Subcutaneous abdominal adipose tissue (tissue), 5 donors: ENCODE measurements around the gene DNAJC3.
"Not testable (repeated sequence)": the region's sequence is repeated elsewhere in the genome, so short reads cannot be mapped to it uniquely, and the experiment has no call there.

Source experiments
- H3K27ac ChIP-seq: one replicate; pipeline ENCODE4 v1.7.0; 2013; ENCODE audit warnings: low read depth, mild to moderate bottlenecking, inconsistent platforms, low read length, moderate library complexity
- H3K27me3 ChIP-seq, 5 donors: one replicate each; pipeline ENCODE4 v1.7.0; 2013; ENCODE audit warnings: low read length in 5 of 5, inconsistent platforms in 1 of 5; ENCODE audit not compliant: control insufficient read depth in 5 of 5, insufficient read depth in 4 of 5
- H3K36me3 ChIP-seq, 5 donors: one replicate each; pipeline ENCODE4 v1.7.0; 2013; ENCODE audit warnings: low read length in 5 of 5; ENCODE audit not compliant: control insufficient read depth in 5 of 5, insufficient read depth in 5 of 5
- H3K4me1 ChIP-seq, 5 donors: one replicate each; pipeline ENCODE4 v1.7.0; 2013; ENCODE audit warnings: low read length in 5 of 5, mild to moderate bottlenecking in 3 of 5, moderate library complexity in 1 of 5; ENCODE audit not compliant: control insufficient read depth in 5 of 5, insufficient read depth in 5 of 5
- H3K4me3 ChIP-seq, 5 donors: one replicate each; pipeline ENCODE4 v1.7.0; 2013; ENCODE audit warnings: low read length in 5 of 5, low read depth in 1 of 5
- H3K9ac ChIP-seq, 5 donors: one replicate each; pipeline ENCODE4 v1.7.0; 2013; ENCODE audit warnings: low read length in 5 of 5, mild to moderate bottlenecking in 4 of 5, moderate library complexity in 3 of 5
- H3K9me3 ChIP-seq, 5 donors: one replicate each; pipeline ENCODE4 v1.7.0; 2013; ENCODE audit warnings: low read length in 5 of 5; ENCODE audit not compliant: control insufficient read depth in 5 of 5
- donor health status: healthy.
- donor health status: healthy.
- donor health status: healthy.
- donor health status: healthy.
- donor health status: healthy.

The DNAJC3 gene

DNA sequence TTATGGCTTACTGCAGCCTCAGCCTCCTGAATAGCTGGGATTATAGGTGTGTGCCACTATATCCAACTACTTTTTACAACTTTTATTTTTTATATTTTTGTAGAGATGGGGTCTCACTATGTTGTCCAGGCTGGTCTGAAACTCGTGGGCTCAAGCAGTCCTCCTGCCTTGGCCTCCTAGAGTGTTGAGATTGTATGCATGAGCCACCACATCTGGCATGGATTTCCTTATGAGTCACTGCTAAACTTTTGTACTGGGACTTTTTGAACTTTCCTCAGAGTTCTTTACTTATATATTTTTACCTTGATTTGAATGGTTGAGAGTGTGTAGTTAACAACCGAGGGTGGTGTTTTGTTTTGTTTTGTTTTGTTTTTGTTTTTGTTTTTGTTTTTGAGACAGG, 33.4 kb downstream of the DNAJC3 start:
- peaks cover 0 to 12% (median 3%) of the 10 kb centered on the region in 5 donors for H3K4me1 ChIP-seq
- no peak overlapping the region for H3K4me3 ChIP-seq
- H3K36me3 ChIP-seq = peaks cover 0 to 21% (median 11%) of the 10 kb centered on the region in 5 donors
- H3K27me3 ChIP-seq = no peaks in the 10 kb centered on the region
- H3K27ac ChIP-seq = no peak overlapping the region
- no peak overlapping the region for H3K9ac ChIP-seq
- H3K9me3 ChIP-seq = peaks cover 0 to 4% (median 0%) of the 10 kb centered on the region in 5 donors

- not testable (repeated sequence) for H3K27ac ChIP-seq
These were observed 35.9 kb downstream of the DNAJC3 start for GRCh38 chr13:95712846-95713245.

GRCh38 chr13:95713651-95714050, 36.7 kb downstream of the DNAJC3 start:
- no peak overlapping the region for H3K9ac ChIP-seq
- H3K4me1 ChIP-seq = peaks cover 0 to 1% (median 0%) of the 10 kb centered on the region in 5 donors
- H3K4me3 ChIP-seq = no peak overlapping the region
- no peaks in the 10 kb centered on the region for H3K27me3 ChIP-seq
- H3K27ac ChIP-seq = no peak overlapping the region
- peaks cover 0 to 4% (median 0%) of the 10 kb centered on the region in 5 donors for H3K9me3 ChIP-seq
- peaks cover 0 to 21% (median 14%) of the 10 kb centered on the region in 5 donors for H3K36me3 ChIP-seq

More at GRCh38 chr13:95712846-95713245, 35.9 kb downstream of the DNAJC3 start:
- H3K9me3 ChIP-seq, H3K4me1 ChIP-seq, H3K27me3 ChIP-seq, H3K4me3 ChIP-seq, H3K9ac ChIP-seq: not testable (repeated sequence)
- H3K36me3 ChIP-seq = peaks cover 0 to 21% (median 14%) of the 10 kb centered on the region in 5 donors

DNA sequence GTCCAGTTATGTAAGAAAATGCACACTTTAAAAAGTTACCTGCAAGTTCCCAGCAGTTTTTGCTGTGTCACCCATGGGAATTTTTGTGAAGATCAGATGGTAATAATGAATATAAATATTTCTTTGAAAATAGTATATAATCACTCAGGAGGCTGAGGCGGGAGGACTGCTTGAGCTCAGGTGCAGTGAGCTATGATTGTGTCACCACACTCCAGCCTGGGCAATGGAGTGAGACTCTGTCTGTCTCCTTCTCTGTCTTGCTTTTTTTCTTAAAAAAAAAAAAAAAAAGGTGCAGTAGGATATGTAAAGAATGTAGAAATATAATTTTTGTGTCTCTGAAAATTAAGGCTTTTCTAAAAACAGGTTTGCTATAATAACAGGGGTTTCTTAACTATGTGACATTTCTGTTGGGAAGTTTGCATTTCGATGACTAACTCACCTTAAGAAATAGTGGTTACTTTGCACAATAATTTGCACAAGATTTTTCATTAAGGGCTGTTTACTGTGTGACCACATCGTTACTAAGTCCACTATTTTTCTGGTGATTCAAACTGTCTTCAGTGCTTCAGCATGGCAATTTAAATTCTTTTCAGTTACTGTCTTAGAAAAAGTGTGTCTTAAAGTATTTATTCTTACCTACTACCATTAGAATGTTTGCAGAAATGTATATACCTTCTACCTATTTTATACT, 37.3 kb downstream of the DNAJC3 start:
- no peak overlapping the region for H3K27ac ChIP-seq

DNA sequence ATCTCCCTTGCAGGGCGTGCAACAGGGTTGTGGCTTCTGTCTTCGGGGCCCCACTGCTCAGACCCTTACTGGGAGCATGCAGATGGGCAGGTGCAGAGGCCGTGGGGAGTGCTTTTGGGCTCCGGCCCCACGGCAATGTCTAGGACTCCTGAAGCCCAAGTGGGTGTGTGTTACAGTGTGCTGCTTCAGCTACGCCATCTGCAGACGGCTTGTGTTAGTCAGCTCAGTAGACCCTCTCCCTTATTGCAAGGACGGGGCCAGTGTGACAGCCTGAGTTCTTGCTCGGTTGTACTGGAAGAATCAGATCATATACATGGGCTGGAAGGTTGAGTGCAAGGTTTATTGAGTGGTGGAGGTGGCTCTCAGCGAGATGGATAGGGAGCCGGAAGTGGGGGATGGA, 39.3 kb downstream of the DNAJC3 start:
- Histone ChIP-seq H3K27me3 (no peaks in the 10 kb centered on the region), H3K9ac (no peak overlapping the region), H3K4me3 (no peak overlapping the region), H3K36me3 (peaks cover 0 to 21% (median 11%) of the 10 kb centered on the region in 5 donors), H3K27ac (no peak overlapping the region), H3K9me3 (peaks cover 0 to 4% (median 0%) of the 10 kb centered on the region in 5 donors), H3K4me1 (no peaks in the 10 kb centered on the region)

More for the DNA sequence above, 37.3 kb downstream of the DNAJC3 start:
- Histone ChIP-seq H3K4me1 (no peaks in the 10 kb centered on the region), H3K36me3 (peaks cover 0 to 21% (median 14%) of the 10 kb centered on the region in 5 donors), H3K27me3 (no peaks in the 10 kb centered on the region), H3K9ac (no peak overlapping the region), H3K4me3 (no peak overlapping the region), H3K9me3 (peaks cover 0 to 4% (median 0%) of the 10 kb centered on the region in 5 donors)

- H3K27ac ChIP-seq = no peak overlapping the region
- H3K4me3 ChIP-seq = no peak overlapping the region
- H3K9me3 ChIP-seq = no peaks in the 10 kb centered on the region
- H3K4me1 ChIP-seq = no peaks in the 10 kb centered on the region
- H3K9ac ChIP-seq = no peak overlapping the region
- no peaks in the 10 kb centered on the region for H3K27me3 ChIP-seq
- peaks cover 3 to 8% (median 8%) of the 10 kb centered on the region in 5 donors for H3K36me3 ChIP-seq
These were observed 45.3 kb downstream of the DNAJC3 start for GRCh38 chr13:95722241-95722640.

DNA sequence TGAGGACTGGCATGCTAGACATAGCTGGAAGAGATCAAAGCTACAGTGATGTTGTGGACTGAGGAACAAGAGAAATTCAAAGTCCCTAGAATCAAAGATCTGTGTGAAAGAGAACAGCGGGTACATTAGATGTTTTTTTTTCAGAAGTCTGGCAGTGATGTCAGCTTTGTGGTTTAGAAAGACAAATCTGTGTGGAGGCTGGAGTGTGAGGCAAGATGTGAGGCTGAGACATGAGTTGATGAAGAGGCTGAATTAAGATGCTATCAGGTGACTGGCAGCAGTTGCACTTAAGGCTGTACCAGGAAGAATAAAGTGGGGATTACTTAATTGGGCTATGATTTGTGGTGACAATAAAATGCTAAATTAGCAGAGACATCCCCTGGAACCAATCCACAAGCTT, 46.5 kb downstream of the DNAJC3 start:
- Histone ChIP-seq H3K4me3 (no peak overlapping the region), H3K27me3 (no peaks in the 10 kb centered on the region), H3K9ac (no peak overlapping the region), H3K36me3 (peaks cover 5 to 8% (median 8%) of the 10 kb centered on the region in 5 donors), H3K27ac (no peak overlapping the region), H3K9me3 (no peaks in the 10 kb centered on the region), H3K4me1 (no peaks in the 10 kb centered on the region)

GRCh38 chr13:95724252-95724651, 47.3 kb downstream of the DNAJC3 start:
- no peaks in the 10 kb centered on the region for H3K27me3 ChIP-seq

GRCh38 chr13:95726876-95727275, 49.9 kb downstream of the DNAJC3 start:
- Histone ChIP-seq H3K36me3 (peaks cover 5 to 8% (median 8%) of the 10 kb centered on the region in 5 donors), H3K9ac (no peak overlapping the region), H3K27me3 (no peaks in the 10 kb centered on the region), H3K27ac (no peak overlapping the region), H3K4me3 (no peak overlapping the region), H3K9me3 (peaks cover 0 to 4% (median 0%) of the 10 kb centered on the region in 5 donors), H3K4me1 (no peaks in the 10 kb centered on the region)

More at GRCh38 chr13:95724252-95724651, 47.3 kb downstream of the DNAJC3 start:
- Histone ChIP-seq H3K27ac (no peak overlapping the region), H3K9me3 (no peaks in the 10 kb centered on the region), H3K9ac (no peak overlapping the region), H3K4me1 (no peaks in the 10 kb centered on the region), H3K36me3 (peaks cover 5 to 8% (median 8%) of the 10 kb centered on the region in 5 donors), H3K4me3 (no peak overlapping the region)

DNA sequence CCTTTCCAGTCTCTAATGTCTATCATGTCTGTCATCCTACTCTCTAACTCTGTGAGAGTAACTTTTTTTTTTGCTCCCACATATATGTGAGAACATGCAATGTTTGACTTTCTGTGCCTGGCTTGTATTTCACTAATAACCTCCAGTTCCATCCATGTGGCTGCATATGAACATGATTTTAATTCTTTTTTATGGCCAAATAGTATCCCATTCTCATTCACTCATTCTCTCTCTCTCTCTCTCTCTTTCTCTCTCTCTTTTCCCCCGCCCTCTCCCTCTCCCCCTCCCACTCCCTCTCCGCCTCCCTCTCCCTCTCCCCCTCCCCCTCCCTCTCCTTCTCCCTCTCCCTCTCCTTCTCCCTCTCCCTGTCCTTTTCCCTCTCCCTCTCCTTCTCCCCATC, 52.0 kb downstream of the DNAJC3 start:
- H3K4me1 ChIP-seq = no peaks in the 10 kb centered on the region
- no peak overlapping the region for H3K27ac ChIP-seq

More for the DNA sequence above, 52.0 kb downstream of the DNAJC3 start:
- peaks cover 2 to 4% (median 4%) of the 10 kb centered on the region in 5 donors for H3K36me3 ChIP-seq
- no peak overlapping the region for H3K9ac ChIP-seq
- H3K4me3 ChIP-seq = no peak overlapping the region
- no peaks in the 10 kb centered on the region for H3K27me3 ChIP-seq
- H3K9me3 ChIP-seq = peaks cover 2 to 12% (median 10%) of the 10 kb centered on the region in 5 donors
